CD4-positive, alpha-beta T cell treated with Interleukin-17A for 4 hours (primary cell): ENCODE measurements around the gene HSH2D.
A peak's percentile ranks its signal among the peaks of the same experiment; 100 is the strongest.
"Not testable (repeated sequence)": the region's sequence is repeated elsewhere in the genome, so short reads cannot be mapped to it uniquely, and the experiment has no call there.

Experiments
- DNase-seq: peaks from one replicate; pipeline ENCODE4 v3.0.0-alpha.2; 2020; ENCODE audit warnings: mixed read lengths

Gene HSH2D, protein sequence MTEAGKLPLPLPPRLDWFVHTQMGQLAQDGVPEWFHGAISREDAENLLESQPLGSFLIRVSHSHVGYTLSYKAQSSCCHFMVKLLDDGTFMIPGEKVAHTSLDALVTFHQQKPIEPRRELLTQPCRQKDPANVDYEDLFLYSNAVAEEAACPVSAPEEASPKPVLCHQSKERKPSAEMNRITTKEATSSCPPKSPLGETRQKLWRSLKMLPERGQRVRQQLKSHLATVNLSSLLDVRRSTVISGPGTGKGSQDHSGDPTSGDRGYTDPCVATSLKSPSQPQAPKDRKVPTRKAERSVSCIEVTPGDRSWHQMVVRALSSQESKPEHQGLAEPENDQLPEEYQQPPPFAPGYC

DNA sequence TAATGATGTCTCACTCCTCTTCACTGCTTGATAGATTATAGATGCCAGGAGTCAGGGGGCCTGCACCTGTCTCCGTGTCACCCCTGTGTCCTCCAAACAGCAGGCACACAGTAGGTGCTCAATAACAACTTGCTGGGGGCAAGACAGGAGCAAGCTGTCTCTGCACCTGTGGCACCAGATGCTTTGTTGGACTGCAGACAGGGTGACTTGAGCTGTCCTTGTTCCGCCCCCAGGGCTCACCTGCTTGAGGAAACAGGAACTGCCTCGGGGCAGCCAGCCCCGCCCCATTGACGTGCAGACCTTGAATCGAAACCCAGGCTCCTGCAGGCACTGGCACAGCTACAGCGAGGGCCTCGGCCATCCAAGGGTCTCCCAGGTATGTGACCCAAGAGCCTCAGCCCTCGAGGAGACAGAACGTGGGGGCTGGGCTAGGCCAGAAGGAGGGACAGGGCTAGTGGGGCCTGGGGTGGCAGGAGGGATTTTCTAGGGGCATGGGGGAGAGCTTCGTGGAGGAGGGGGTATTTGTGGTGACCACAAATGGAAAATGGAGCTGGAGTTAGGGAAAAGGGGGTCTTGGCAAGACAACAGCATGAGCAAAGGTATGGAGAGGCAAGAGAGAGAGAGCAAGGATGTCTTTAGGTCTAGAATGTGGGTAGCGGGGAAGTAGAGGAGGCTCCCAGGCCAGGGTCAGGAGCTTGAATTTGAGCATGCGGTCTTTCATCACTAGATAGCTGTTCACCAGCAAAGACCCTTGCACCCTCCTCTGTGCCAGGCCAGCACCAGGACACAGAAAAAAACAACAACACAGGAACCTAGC, at the start of gene HSH2D:
Gene HSH2D, plus strand, starts transcription at position 287 of the 817 bp plus-strand sequence. CDS start 5,066 bp downstream, outside the sequence.
- DNase-seq, result peak; percentile 90

DNA sequence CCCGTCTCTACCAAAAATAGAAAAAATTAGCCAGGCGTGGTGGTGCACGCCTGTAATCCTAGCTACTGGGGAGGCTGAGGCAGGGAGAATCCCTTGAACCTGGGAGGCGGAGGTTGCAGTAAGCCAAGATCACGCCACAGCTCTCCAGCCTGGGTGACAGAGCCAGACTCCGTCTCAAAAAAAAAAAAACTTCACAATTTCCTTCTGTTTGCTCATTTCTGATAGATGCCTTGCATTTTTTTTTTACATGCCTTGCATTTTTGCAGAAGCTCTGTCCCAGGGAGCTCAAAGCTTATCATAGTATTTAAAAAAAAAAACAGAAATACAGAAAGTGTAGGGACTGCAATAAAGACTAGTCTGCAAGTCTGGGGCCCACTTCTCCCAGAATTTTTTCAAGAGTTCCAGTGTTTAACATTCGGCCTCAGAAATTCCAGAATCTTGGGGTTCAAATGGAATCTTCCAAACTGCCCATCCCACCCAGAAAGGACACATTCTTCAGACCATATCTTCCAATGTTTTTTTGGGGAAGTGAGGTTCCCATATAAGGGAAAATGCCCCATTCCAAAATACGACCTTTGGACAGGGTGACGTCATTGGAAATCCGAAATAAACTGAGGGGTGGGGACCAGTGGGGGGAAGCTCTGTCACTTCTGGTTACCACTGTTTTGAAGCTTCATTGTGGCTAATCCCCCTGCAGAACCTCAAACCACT, 49.0 kb upstream of the HSH2D start:
- DNase-seq, result no peak

DNA sequence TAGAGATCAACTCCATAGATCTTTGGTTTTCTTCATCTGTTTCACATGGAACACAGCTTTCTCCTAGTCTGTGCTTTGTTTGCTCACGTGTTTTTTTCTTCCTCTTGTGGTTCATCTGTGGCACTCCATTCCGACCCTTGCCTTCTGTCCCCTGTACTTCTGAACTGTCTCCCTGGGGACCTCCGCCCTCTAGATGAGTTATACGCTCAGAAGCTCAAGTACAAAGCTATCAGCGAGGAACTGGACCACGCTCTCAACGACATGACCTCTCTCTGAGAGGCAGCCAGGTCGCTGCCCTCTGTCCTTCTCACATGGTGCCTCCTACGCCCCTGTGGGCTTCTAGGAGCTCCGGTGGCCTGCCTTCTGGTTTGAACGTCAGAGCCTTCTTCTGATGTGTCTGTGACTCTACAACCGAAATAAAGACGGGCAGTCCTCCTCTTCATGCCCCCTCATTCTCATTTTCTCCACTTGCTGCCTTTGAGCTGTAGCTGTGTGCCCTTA, 48.4 kb upstream of the HSH2D start:
- DNase-seq, result no peak

DNA sequence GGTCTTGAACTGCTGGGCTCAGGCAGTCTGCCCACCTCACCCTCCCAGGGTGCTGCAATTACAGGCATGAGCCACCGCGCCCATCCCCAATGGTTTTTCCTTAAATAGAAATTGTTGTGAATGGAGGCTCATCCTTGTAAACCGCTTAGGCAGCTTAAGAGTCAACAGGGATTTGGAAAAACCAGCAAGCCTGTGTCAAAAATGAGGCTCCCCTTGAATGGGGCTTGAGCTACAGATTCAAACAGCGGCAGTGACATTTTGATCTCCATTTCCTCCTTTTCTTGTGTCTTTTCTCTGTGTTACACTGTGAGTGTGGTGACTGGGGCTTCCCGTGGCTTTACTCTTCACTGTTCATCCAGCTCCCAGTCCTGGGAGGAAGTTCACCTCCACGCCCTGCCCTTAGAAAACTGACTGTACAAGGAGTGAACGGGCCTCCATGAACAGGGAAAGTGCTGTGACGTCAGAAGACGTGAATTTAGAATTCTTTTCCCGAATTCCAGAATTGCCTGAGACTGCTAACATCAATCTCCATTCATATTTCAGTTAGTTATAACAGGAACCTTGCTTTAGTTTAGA, 47.1 kb upstream of the HSH2D start:
- no peak for DNase-seq

DNA sequence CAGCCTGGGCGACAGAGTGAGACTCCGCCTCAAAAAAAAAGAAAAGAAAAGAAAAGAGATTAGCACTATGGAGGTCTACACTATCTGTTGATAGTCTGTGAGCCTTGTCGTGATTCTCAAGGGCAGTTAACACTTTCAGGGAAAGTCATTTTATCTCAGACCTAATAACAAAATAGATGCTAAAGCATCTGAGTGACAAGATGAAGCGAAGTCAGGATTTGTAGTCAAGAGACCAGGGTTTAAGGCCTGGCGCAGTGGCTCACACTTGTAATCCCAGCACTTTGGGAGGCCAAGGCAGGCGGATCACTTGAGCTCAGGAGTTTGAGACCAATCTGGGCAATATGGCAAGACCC, 45.1 kb upstream of the HSH2D start:
- no peak for DNase-seq

DNA sequence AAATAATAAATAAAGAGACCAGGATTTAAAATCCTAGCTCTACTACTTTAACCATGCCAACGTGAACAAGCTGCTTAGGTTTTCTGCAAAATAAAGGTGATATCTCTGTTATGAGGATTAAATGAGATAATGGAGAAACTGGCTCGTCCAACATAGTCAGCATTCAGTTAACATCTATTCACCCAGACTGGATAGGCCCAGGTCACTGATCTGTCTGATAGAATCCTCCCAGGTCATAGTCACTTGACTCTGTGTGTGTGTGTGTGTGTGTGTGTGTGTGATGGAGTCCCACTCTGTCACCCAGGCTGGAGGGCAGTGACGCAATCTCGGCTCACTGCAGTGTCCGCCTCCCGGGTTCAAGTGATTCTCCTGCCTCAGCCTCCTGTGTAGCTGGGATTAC, 44.7 kb upstream of the HSH2D start:
- DNase-seq, result no peak

DNA sequence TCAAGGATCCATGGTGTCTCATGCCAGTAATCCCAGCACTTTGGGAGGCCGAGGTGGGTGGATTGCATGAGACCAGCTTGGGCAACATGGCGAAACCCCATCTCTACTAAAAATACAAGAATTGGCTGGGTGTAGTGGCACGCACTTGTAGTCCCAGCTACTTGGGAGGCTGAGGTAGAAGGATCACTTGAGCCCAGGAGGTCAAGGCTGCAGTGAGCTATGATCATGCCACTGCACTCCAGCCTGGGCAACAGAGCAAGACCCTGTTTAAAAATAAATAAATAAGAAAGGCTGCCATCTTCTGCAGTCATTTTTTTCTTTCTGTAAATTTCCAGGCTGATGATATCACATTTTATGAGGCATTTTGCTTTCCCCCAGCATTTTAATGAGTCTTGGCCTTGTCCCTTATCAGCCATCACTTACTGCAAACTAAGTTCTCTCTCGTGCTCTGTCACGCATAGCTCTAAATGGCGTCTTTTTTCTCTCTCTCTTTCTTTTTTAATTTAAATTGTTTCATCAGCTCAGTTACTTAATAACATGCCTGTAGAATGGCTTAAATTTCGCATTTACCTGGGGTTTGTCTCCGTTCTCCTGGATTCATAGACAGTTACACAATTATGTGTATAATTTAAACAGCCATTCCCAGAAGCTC, 44.0 kb upstream of the HSH2D start:
- not testable (repeated sequence) for DNase-seq

DNA sequence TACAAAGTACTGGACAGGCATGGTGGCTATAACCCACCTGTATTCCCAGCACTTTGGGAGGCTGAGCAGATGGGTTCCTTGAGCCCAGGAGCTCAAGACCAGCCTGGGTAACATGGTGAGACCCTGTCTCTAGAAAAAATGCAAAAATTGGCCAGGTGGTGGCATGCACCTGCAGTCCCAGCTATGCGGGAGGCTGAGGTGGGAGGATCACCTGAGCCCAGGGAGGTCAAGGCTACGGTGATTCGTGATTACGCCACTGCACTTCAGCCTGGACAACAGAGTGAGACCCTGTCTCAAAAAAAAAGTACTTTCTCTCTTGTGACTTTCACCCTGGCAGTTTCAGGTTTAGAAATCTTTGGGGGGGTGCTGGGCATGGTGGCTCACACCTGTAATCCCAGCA, 43.0 kb upstream of the HSH2D start:
- DNase-seq, result no peak

DNA sequence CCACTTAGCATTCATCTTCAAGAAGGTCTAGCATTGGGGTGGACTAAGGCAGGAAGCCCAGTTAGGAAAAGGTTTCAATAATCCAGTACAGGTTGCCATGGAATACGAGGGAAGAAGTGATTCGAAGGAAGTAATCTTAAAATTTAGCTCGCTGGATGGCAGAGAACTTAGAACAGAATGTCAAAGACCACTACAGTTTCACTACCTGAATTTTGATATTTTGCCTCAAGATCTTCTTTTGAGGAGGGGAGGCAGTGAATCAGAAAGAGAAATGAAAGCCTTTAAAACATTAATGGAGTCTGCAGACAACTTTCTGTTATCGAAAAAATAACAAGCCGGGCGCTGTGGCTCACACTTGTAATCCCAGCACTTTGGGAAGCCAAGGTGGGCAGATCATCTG, 38.8 kb upstream of the HSH2D start:
- no peak for DNase-seq

DNA sequence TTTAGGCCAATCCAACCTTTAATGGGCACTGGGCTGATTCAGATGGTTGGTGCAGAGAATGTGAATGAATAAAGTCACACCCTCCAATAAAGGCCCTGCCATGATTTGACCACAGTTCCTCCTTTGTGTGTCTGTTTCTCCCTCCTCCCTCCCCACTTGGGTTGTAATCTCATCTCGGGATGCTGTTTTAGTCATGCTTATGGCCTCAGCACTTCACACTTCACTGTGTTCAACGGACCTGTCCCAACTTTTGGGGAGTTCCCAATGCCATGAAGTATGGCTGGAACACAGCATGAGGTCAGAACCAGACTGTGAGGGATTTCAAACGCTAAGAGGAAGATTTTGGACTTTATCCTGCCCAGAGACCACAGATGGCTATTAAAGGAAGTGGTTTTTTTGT, 37.4 kb upstream of the HSH2D start:
- DNase-seq, result no peak

DNA sequence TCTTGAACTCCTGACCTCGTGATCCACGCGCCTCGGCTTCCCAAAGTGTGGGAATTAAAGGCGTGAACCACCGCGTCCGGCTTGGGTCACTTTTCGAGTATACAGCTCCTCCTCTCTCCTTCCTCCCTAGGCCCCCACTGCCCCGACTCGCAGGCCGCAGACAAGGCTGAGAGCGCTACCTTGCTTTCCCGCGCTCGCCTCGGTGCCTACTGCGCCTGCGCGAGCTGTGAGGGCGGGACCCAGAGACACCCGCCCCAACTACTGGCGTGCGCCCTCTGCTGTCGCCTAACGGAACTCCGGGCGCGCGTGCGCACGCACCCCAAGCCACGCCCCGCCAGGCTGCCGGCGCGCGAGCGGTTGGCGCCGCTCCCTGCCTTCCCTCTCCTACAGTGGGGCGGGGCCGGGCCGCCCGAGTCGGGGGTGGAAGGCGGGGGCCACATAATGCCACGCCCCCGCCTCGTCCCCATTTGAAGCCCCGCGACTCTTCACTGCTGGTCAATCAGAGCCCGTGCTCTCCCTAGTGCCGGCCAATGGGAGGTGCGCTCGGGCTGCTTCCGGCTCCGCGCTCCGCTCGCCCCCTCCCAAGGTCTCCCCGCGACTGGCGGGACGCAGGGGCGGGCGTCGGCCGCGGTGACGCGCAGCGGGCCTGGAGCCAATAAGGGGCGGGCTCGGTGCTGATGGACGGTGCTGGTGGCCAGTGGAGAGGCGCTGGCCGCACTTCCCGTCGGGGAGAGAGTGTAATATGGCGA, 32.2 kb upstream of the HSH2D start, which contains the start of gene RAB8A:
Gene RAB8A, plus strand, starts transcription at position 730 of the 749 bp plus-strand sequence. Its CDS starts 13 bp downstream, at position 743.
- DNase-seq, result peak; percentile 97

DNA sequence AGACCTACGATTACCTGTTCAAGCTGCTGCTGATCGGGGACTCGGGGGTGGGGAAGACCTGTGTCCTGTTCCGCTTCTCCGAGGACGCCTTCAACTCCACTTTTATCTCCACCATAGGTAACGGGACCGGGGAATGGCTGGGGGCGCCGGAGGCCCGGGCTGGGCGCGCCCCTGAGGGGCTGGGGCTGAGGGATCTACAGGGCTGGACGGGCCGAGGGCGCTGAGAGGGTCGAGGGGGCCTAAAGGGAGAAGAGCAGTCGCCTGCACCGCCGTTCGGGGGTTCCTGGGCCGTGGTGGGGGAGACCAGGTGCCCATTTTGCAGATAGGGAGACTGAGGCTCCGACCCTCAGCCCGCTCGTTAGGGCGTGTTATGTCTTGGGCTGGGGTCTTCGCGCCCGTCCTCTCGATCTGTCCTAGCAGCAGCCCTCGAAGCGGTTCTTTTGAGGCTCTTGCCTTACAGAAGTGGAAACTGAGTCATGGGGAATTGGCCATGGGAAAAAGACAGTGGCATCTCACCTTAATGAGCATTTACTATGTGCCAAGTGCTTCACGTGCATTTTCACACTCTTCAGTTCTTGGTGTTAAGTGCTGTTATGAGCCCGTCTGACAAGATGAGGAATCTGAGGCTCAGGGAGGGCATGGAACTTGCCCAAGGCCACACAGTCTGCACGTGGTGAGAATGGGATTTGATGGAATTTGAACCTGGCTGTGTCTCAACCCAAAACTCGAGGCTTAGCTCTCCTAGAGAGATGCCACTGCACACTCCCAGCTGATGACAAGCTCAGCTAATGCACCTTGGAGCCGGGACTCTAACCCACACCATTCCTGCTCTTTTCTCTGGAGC, 31.4 kb upstream of the HSH2D start:
- DNase-seq, result no peak

DNA sequence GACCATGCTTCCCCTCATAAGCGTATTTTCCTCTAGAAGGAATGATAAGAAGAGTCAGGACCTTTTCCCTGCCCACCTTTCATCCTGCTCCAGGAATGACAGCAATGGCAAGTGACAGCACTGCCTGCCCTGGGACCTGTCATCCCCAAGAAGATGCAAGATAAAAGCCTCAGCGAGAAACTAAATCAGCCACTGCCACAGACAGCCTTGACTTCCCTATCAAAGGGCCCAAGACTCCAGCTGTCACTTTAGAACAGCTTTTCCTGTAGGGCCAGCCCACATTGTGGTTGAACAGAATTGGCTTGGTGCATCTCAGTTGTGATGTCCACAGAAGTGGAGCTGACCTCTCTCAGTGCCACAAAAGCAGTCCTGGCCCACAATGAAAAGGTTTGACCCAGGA, 30.7 kb upstream of the HSH2D start:
- no peak for DNase-seq

DNA sequence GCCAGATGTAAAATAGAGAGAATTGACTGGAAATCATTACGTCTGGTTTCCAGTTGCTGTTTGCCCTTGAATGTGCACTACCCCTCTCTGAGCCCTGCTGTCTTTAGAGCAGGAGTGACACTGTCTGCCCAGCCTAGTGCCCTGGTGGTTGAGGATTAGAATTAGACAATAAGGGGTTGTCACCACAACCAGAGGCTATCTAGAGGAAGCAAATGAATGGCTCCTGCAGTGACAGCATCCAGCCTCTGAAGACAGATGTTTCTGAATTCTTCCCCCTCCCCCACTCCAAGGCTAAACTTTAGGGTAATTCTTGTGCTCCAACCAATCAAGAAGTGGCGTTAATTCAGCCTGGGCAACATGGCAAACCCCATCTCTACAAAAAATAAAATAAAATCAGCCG, 29.8 kb upstream of the HSH2D start:
- no peak for DNase-seq

DNA sequence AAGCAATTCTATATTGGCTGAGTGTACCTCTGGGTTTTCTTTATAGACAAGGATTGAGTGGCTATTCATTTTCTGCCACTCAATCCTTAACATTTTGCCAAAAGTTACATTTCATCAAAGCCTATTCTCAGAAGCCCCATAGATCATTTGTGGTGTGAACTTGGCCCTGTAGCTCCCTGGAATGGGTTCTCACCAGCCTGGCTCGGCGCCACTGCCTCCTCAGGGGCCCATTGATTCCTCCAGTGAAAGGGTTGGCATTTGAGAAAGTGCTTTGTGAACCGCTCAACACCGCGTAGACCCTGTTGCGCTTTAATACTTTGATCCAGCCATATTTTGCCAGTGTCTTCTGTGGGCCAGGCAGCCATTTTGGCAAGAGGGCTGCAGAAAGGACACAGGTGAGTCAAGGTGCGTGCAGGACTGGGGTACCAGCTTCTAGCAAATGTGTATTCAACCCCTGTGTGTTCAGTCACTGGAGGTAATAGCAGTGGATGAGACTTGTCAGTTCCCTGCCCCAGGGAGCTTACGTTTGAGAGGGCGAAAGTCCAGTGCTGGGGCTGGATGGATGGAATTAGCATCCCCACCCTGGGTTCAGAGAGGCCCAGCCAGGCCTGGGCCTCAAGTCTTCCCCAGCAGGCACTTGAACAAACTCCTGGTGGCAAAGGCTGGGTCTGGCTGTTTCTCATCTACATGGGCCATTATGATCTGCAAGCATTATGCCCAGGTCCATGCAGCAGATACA, 28.0 kb upstream of the HSH2D start:
- DNase-seq, result no peak

DNA sequence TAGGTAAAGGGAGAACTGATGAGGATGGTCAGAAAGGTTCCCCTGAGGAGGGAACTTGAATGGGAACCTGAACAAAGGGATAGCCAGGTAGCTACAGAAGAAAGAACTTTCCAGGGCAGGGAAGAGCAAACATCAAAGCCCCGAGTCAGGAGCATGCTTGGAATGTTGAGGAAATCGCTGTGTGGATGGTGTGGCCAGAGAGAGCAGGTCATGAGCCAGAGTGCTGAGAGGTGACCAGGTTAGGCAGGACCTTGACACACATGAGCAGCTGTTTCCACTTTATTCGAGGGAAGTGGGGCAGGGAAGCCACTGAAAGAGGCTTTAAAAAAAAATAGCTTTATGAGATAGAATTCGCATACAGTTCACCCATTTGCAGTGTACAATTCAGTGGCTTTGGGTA, 27.4 kb upstream of the HSH2D start:
- DNase-seq, result no peak

DNA sequence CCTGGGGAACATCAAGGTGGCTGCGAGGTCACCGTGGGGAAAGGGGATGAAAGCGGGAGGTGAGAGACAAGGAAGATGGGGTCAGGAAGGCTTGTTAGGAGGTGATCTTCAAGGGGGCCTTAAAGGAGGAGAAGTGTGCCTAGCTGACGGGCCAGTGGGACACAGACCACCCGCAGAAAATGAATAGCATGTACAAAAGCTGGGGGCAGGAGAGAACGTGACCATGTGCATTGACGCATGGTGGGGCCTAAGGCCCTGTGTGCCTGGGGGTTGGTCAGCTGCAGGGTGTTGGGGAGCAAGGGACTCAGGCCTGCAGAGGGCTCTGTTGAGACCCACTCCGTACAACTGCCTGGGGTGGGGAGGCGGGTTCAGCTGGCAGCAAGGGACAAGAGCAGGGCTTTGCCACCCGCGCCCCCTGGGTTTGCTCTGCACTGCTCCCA, 25.9 kb upstream of the HSH2D start:
- DNase-seq, result no peak

DNA sequence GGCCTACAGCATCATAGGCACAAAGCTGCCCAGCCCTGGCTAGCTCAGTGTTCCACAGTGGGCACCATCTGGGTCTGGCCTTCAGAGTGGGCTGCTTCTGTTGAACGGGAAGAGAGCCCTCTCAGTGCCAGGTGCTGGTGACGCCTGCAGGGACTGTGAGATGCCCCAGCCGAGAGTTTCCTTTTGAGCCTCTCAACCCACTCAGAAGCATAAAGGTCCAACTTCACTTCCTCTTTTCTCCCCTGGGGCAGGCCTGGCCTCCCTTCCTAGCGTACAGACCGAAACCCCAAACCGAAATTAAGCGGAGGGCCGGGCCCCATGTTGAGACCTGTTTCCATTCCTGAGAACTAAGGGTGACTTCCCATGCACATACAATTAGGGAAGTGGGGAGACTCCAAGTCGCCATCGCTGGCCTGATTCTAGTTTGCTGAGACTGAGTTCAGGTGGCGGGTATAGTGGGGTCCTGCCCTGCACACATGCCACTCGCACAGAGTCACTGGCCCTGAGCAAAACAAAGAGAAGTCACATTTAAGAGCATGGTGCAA, 24.9 kb upstream of the HSH2D start:
- DNase-seq, result no peak

DNA sequence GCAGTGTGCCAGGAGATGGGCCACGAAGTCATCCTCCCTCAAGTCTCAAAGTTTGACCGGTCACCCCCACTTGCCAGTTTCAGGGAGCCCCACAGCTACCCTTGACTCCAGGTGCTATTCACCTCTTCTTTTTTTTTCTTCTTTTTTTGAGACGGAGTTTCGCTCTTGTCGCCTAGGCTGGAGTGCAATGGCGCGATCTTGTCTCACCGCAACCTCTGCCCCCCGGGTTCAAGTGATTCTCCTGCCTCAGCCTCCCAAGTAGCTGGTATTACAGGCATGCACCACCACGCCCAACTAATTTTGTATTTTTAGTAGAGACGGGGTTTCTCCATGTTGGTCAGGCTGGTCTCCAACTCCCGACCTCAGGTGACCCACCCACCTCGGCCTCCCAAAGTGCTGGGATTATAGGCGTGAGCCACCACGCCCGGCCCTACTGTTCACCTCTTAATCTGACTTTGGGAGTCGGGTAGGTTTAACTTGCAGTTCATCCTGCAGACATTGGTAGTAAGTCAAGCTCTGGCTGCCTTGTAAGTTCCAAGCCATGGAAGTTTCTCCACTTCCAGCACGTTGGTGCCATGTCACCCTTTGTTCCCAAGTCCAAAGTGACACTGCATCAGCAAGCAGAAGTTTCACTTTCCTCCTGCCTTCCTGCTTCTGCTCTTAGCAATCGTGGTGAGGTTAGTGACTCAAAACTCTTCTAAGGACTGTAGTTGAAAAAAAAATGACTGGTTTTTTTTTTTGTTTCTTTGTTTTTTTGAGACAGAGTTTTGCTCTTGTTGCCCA, 24.2 kb upstream of the HSH2D start:
- peak; percentile 20 for DNase-seq
